GM23338 (cell line): ENCODE results near the gene CACNA1G. TPM values are rescaled to one million over a fixed set of nuclear protein-coding genes. Genes with fewer than 3 reads are reported as not detected.

Experiments
- ATAC-seq: fragments of 200-7000 bp; cut with Tn5 transposase; 3 replicates; pipeline ENCODE4 v1.9.1; 2020
- DNase-seq: peaks from one replicate; pipeline ENCODE4 v3.0.0-alpha.2; 2015; ENCODE audit warnings: low spot score
- H2AFZ ChIP-seq: fragments of 200-600 bp; sonication (generic); 2 replicates; pipeline ENCODE4 v1.8.0; 2016; ENCODE audit warnings: antibody characterized with exemption, mild to moderate bottlenecking, moderate library complexity
- H3F3A ChIP-seq: fragments of 200-600 bp; sonication (generic); replicated peaks from 2 replicates; pipeline ENCODE4 v1.8.0; 2017; ENCODE audit warnings: antibody characterized with exemption, mixed run types, low read depth
- H3K27ac ChIP-seq: fragments of 200-600 bp; sonication (generic); 2 replicates; pipeline ENCODE4 v1.6.1; 2016; ENCODE audit warnings: low read depth
- H3K27me3 ChIP-seq: fragments of 200-600 bp; sonication (generic); 2 replicates; pipeline ENCODE4 v1.8.0; 2016; ENCODE audit warnings: mild to moderate bottlenecking, mixed run types, moderate library complexity; ENCODE audit not compliant: insufficient read depth
- H3K36me3 ChIP-seq: fragments of 200-600 bp; sonication (generic); 2 replicates; pipeline ENCODE4 v1.8.0; 2016; ENCODE audit warnings: mild to moderate bottlenecking; ENCODE audit not compliant: insufficient read depth
- H3K4me1 ChIP-seq: fragments of 200-600 bp; sonication (generic); 2 replicates; pipeline ENCODE4 v1.8.0; 2016; ENCODE audit warnings: mild to moderate bottlenecking, moderate library complexity; ENCODE audit not compliant: insufficient read depth
- H3K4me2 ChIP-seq: fragments of 200-600 bp; sonication (generic); 2 replicates; pipeline ENCODE4 v1.7.1; 2017; ENCODE audit warnings: mixed run types
- H3K4me3 ChIP-seq: fragments of 200-600 bp; sonication (generic); 2 replicates; pipeline ENCODE4 v1.6.1; 2016; ENCODE audit warnings: mixed run types
- H3K79me2 ChIP-seq: fragments of 200-600 bp; sonication (generic); replicated peaks from 2 replicates; pipeline ENCODE4 v1.8.0; 2017; ENCODE audit warnings: mild to moderate bottlenecking; ENCODE audit not compliant: insufficient read depth
- H3K9me2 ChIP-seq: fragments of 200-600 bp; sonication (generic); 2 replicates; pipeline ENCODE4 v1.8.0; 2017; ENCODE audit not compliant: insufficient read depth
- H4K20me1 ChIP-seq: fragments of 200-600 bp; sonication (generic); replicated peaks from 2 replicates; pipeline ENCODE4 v1.8.0; 2017; ENCODE audit warnings: mild to moderate bottlenecking; ENCODE audit not compliant: insufficient read depth
- H3K27ac Mint-ChIP-seq: 2 replicates; pipeline ENCODE4 v1.8.0; 2020; ENCODE audit warnings: inconsistent platforms, mild to moderate bottlenecking, moderate library complexity, mixed read lengths
- H3K27me3 Mint-ChIP-seq: 3 replicates; pipeline ENCODE4 v1.8.0; 2022; ENCODE audit warnings: low read depth, mild to moderate bottlenecking, moderate library complexity, mixed read lengths, inconsistent platforms; ENCODE audit not compliant: insufficient read depth, poor library complexity
- H3K36me3 Mint-ChIP-seq: 3 replicates; pipeline ENCODE4 v1.8.0; 2021; ENCODE audit warnings: low read depth, mild to moderate bottlenecking, inconsistent platforms, moderate library complexity, mixed read lengths
- H3K4me1 Mint-ChIP-seq: 3 replicates; pipeline ENCODE4 v1.8.0; 2020; ENCODE audit warnings: mild to moderate bottlenecking, inconsistent platforms, mixed read lengths
- H3K4me3 Mint-ChIP-seq: 3 replicates; pipeline ENCODE4 v1.8.0; 2021; ENCODE audit warnings: moderate library complexity, mild to moderate bottlenecking, inconsistent platforms, mixed read lengths
- H3K9me3 Mint-ChIP-seq: 3 replicates; pipeline ENCODE4 v1.8.0; 2020; ENCODE audit warnings: moderate library complexity, mild to moderate bottlenecking, inconsistent platforms, mixed read lengths
- CREB1 ChIP-seq: fragments of 250-450 bp; sonication (Bioruptor Pico); IDR thresholded peaks from 2 replicates; pipeline ENCODE4 v1.5.0; 2020; ENCODE audit warnings: low read depth, mild to moderate bottlenecking, moderate library complexity
- CTCF ChIP-seq, 2 experiments: fragments of 200-600 bp in 1 of 2; sonication (generic) in 1 of 2; conservative IDR thresholded peaks; 2 replicates each; pipeline versions ENCODE4 v1.5.1 to v1.6.1; 2016 to 2017; ENCODE audit warnings: antibody characterized with exemption in 2 of 2, low read depth in 2 of 2, mild to moderate bottlenecking in 2 of 2, moderate library complexity in 1 of 2
- EZH2phosphoT487 ChIP-seq: fragments of 200-600 bp; sonication (generic); IDR thresholded peaks from one replicate; pipeline ENCODE4 v1.8.1; 2018; ENCODE audit warnings: antibody characterized with exemption; ENCODE audit not compliant: unreplicated experiment
- NANOG ChIP-seq: IDR thresholded peaks from 2 replicates; pipeline ENCODE4 v1.6.1; 2016; ENCODE audit warnings: antibody characterized with exemption, borderline replicate concordance
- POLR2AphosphoS5 ChIP-seq: IDR thresholded peaks from 2 replicates; pipeline ENCODE4 v1.6.1; 2016; ENCODE audit warnings: antibody characterized with exemption, low read depth
- ZNF114 ChIP-seq: fragments of 250-450 bp; sonication (Bioruptor Pico); IDR thresholded peaks from 2 replicates; pipeline ENCODE4 v1.5.0; 2020; ENCODE audit warnings: mild to moderate bottlenecking, moderate library complexity
- ZNF331 ChIP-seq: fragments of 250-450 bp; sonication (Bioruptor Pico); IDR thresholded peaks from 2 replicates; pipeline ENCODE4 v1.5.0; 2020; ENCODE audit warnings: low read depth, mild to moderate bottlenecking, moderate library complexity
- polyA plus RNA-seq: library from polyadenylated mRNA; unstranded; fragments of >200 nt; fragmentation: Nextera tagmentation; extraction: Ambion mirVana; gene quantifications from 2 replicates; pipeline ENCODE4 v1.2.1, GENCODE V29; 2016
- total RNA-seq: library from RNA; depleted of rRNA; stranded (reverse); fragments of >200 nt; shearing (Covaris generic); gene quantifications from 2 replicates; pipeline ENCODE4 v1.2.3, GENCODE V29; 2014
- TF ChIP-seq, protein P1 (sequence below): IDR thresholded peaks from one replicate; pipeline ENCODE4 v1.6.1; 2018; ENCODE audit warnings: antibody characterized with exemption; ENCODE audit not compliant: unreplicated experiment

Gene CACNA1G
- total and polyA plus RNA-seq, 2 experiments from 2014 or later, result 1.4 to 5.1 TPM

- TF ChIP-seq CREB1 (CRISPR knock-in tag), result no peak
- no peak for TF ChIP-seq CTCF (conservative IDR thresholded peaks at IDR 0.05; ENCODE audit: low read depth in 2 of 2)
- TF ChIP-seq ZNF114 (CRISPR knock-in tag), result no peak
- no peak for TF ChIP-seq NANOG
- TF ChIP-seq POLR2AphosphoS5, result no peak
- no peak for TF ChIP-seq ZNF331 (CRISPR knock-in tag)
- no peak for TF ChIP-seq EZH2phosphoT487
Observed at GRCh38 chr17:50549969-50550368, 10.5 kb upstream of the CACNA1G start (continued).

GRCh38 chr17:50550661-50551432 is 9.7 kb upstream of the CACNA1G start:
- no peak overlapping the region for H3K27ac Mint-ChIP-seq
- peaks cover 11% of the 10 kb centered on the region for H3K27me3 Mint-ChIP-seq
- H3K9me3 Mint-ChIP-seq, result no peaks in the 10 kb centered on the region

More at GRCh38 chr17:50550661-50551432, 9.7 kb upstream of the CACNA1G start:
- Mint-ChIP-seq H3K4me3 (no peak overlapping the region), H3K36me3 (no peaks in the 10 kb centered on the region; the same call in 2 of the 3 replicates), H3K4me1 (peaks cover 10% of the 10 kb centered on the region; the same call in 2 of the 3 replicates)
- DNase-seq (peak; percentile 95), ATAC-seq (peak; percentile 77)
- no peak overlapping the region for H3K27ac ChIP-seq
- TF ChIP-seq CREB1 (CRISPR knock-in tag), result 0 out of 2 replicates have a peak, but pooled peaks have one; percentile 33
- TF ChIP-seq CTCF (conservative IDR thresholded peaks at IDR 0.05; ENCODE audit: low read depth in 2 of 2), result peak; percentile 71 to 98
- TF ChIP-seq, protein P1, sequence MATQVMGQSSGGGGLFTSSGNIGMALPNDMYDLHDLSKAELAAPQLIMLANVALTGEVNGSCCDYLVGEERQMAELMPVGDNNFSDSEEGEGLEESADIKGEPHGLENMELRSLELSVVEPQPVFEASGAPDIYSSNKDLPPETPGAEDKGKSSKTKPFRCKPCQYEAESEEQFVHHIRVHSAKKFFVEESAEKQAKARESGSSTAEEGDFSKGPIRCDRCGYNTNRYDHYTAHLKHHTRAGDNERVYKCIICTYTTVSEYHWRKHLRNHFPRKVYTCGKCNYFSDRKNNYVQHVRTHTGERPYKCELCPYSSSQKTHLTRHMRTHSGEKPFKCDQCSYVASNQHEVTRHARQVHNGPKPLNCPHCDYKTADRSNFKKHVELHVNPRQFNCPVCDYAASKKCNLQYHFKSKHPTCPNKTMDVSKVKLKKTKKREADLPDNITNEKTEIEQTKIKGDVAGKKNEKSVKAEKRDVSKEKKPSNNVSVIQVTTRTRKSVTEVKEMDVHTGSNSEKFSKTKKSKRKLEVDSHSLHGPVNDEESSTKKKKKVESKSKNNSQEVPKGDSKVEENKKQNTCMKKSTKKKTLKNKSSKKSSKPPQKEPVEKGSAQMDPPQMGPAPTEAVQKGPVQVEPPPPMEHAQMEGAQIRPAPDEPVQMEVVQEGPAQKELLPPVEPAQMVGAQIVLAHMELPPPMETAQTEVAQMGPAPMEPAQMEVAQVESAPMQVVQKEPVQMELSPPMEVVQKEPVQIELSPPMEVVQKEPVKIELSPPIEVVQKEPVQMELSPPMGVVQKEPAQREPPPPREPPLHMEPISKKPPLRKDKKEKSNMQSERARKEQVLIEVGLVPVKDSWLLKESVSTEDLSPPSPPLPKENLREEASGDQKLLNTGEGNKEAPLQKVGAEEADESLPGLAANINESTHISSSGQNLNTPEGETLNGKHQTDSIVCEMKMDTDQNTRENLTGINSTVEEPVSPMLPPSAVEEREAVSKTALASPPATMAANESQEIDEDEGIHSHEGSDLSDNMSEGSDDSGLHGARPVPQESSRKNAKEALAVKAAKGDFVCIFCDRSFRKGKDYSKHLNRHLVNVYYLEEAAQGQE, result no peak
- H3K27me3 ChIP-seq, result no peaks in the 10 kb centered on the region
- peaks cover 9% of the 10 kb centered on the region; the same call in 1 of the 2 replicates for H3K4me1 ChIP-seq
- H3F3A ChIP-seq, result no peaks in the 10 kb centered on the region
- H3K4me3 ChIP-seq, result no peak overlapping the region
- H3K4me2 ChIP-seq, result 0 out of 2 replicates have a peak overlapping the region, but pooled peaks have one; percentile 32
- no peaks in the 10 kb centered on the region for H3K9me2 ChIP-seq
- no peaks in the 10 kb centered on the region for H3K36me3 ChIP-seq
- H2AFZ ChIP-seq, result peak overlapping the region; percentile 74; the same call in 1 of the 2 replicates
- no peaks in the 10 kb centered on the region for H4K20me1 ChIP-seq
- no peaks in the 10 kb centered on the region for H3K79me2 ChIP-seq
